K562 (cell line): ENCODE data around the gene RYR1. TPM values are rescaled to one million over a fixed set of nuclear protein-coding genes. Genes with fewer than 3 reads are reported as not detected.

Experiments used
- ADNP ChIP-seq: fragments of 200-800 bp; sonication (Bioruptor generic); IDR thresholded peaks from 2 replicates; pipeline ENCODE4 v1.6.1; 2016; ENCODE audit warnings: missing genetic modification characterization, missing compliant biosample characterization
- CBFA2T2 ChIP-seq: fragments of 450-650 bp; conservative IDR thresholded peaks from 2 replicates; pipeline ENCODE4 v1.6.1; 2017; ENCODE audit warnings: mild to moderate bottlenecking
- CGGBP1 ChIP-seq: fragments of 250-450 bp; sonication (Bioruptor Pico); IDR thresholded peaks from 2 replicates; pipeline ENCODE4 v1.9.0; 2021; ENCODE audit warnings: mild to moderate bottlenecking
- GTF2F1 ChIP-seq: IDR thresholded peaks from 2 replicates; pipeline ENCODE4 v1.6.1; 2011; ENCODE audit warnings: low read depth, low read length, improper control_type of control experiment
- ILK ChIP-seq: fragments of 450-650 bp; IDR thresholded peaks from 2 replicates; pipeline ENCODE4 v1.6.1; 2016; ENCODE audit warnings: missing genetic modification characterization, low read depth, mild to moderate bottlenecking, missing compliant biosample characterization, moderate library complexity, borderline replicate concordance
- JUNB ChIP-seq: fragments of 450-650 bp; formaldehyde crosslinking; conservative IDR thresholded peaks from 2 replicates; pipeline ENCODE4 v1.4.0; 2020; ENCODE audit warnings: mild to moderate bottlenecking
- MECOM ChIP-seq: fragments of 250-450 bp; sonication (Bioruptor Pico); IDR thresholded peaks from 2 replicates; pipeline ENCODE4 v1.8.0; 2022; ENCODE audit warnings: inconsistent platforms
- NFE2 ChIP-seq: IDR thresholded peaks from 2 replicates; pipeline ENCODE4 v1.6.1; 2014; ENCODE audit warnings: antibody characterized with exemption, low read depth
- NRF1 ChIP-seq, 2 experiments: fragments of 450-650 bp; IDR thresholded peaks in 1 of 2; conservative IDR thresholded peaks in 1 of 2; 2 replicates each; pipeline ENCODE4 v1.6.1; 2014; ENCODE audit warnings: mild to moderate bottlenecking in 2 of 2
- RBFOX2 ChIP-seq: fragments of 200-400 bp; formaldehyde crosslinking; IDR thresholded peaks from 2 replicates; pipeline ENCODE4 v1.6.1; 2017; ENCODE audit warnings: low read depth, mild to moderate bottlenecking, low read length, moderate library complexity
- RBM39 ChIP-seq: fragments of 200-400 bp; formaldehyde crosslinking; optimal IDR thresholded peaks from 2 replicates; pipeline ENCODE3; 2018; ENCODE audit warnings: low read depth, low read length
- SMAD4 ChIP-seq: fragments of 250-450 bp; sonication (Bioruptor Pico); conservative IDR thresholded peaks from 2 replicates; pipeline ENCODE4 v1.8.0; 2021; ENCODE audit warnings: inconsistent platforms, mild to moderate bottlenecking, moderate library complexity
- SMARCB1 ChIP-seq: IDR thresholded peaks from 2 replicates; pipeline ENCODE4 v1.6.1; 2011; ENCODE audit warnings: improper control_type of control experiment, low read depth; ENCODE audit not compliant: insufficient read length
- SP1 ChIP-seq: sonication (generic); formaldehyde crosslinking; IDR thresholded peaks from 2 replicates; pipeline ENCODE4 v1.8.1; 2022; ENCODE audit warnings: mild to moderate bottlenecking, missing genetic modification reagents
- SRSF9 ChIP-seq: fragments of 200-400 bp; formaldehyde crosslinking; IDR thresholded peaks from 2 replicates; pipeline ENCODE4 v1.6.1; 2017; ENCODE audit warnings: low read depth, low read length, borderline replicate concordance
- STAT5A ChIP-seq: IDR thresholded peaks from 2 replicates; pipeline ENCODE4 v1.6.1; 2012; ENCODE audit warnings: low read length, inconsistent platforms, borderline replicate concordance
- STAT5B ChIP-seq: fragments of 250-450 bp; sonication (Bioruptor Pico); IDR thresholded peaks from 2 replicates; pipeline ENCODE4 v1.8.0; 2021; ENCODE audit warnings: mild to moderate bottlenecking, inconsistent platforms
- ZC3H8 ChIP-seq: fragments of 450-650 bp; IDR thresholded peaks from 2 replicates; pipeline ENCODE4 v1.6.1; 2017
- ZFX ChIP-seq: sonication (generic); formaldehyde crosslinking; IDR thresholded peaks from 2 replicates; pipeline ENCODE4 v1.8.0; 2022; ENCODE audit warnings: mild to moderate bottlenecking, missing genetic modification reagents, moderate library complexity
- ZNF174 ChIP-seq: fragments of 250-450 bp; sonication (Bioruptor Pico); IDR thresholded peaks from 2 replicates; pipeline ENCODE4 v1.4.0; 2020; ENCODE audit warnings: mild to moderate bottlenecking
- ZNF408 ChIP-seq: fragments of 250-450 bp; sonication (Bioruptor Pico); IDR thresholded peaks from 2 replicates; pipeline ENCODE4 v1.4.0; 2020; ENCODE audit warnings: low read depth, mild to moderate bottlenecking, moderate library complexity
- ZNF445 ChIP-seq: fragments of 250-450 bp; sonication (Bioruptor Pico); IDR thresholded peaks from 2 replicates; pipeline ENCODE4 v1.4.0; 2020; ENCODE audit warnings: low read depth, mild to moderate bottlenecking, moderate library complexity
- ZNF561 ChIP-seq: fragments of 450-650 bp; formaldehyde crosslinking; conservative IDR thresholded peaks from 2 replicates; pipeline ENCODE4 v1.4.0; 2020; ENCODE audit warnings: mild to moderate bottlenecking, moderate library complexity
- ZNF609 ChIP-seq: sonication (generic); formaldehyde crosslinking; IDR thresholded peaks from 2 replicates; pipeline ENCODE4 v1.8.1; 2023; ENCODE audit warnings: missing genetic modification reagents, mild to moderate bottlenecking, borderline replicate concordance
- ZNF644 ChIP-seq: fragments of 200-800 bp; sonication (Bioruptor generic); IDR thresholded peaks from 2 replicates; pipeline ENCODE4 v1.6.1; 2016; ENCODE audit warnings: low read depth, missing genetic modification characterization, missing compliant biosample characterization
- polyA plus RNA-seq, 8 experiments: library from polyadenylated mRNA; depleted of rRNA in 4 of 8; stranded (reverse) in 5 of 8; unstranded in 3 of 8; fragments of >200 nt; fragmentation: Nextera tagmentation in 2 of 8; fragmentation: Illumina TruSeq in 1 of 8; extraction: Ambion mirVana in 2 of 8; extraction: Trizol in 1 of 8; gene quantifications; 2 replicates each; pipeline versions ENCODE4 v1.2.1 to v1.2.3, GENCODE V29; 2011 to 2014; ENCODE audit warnings: inconsistent platforms in 1 of 8, missing spikeins in 1 of 8
- total RNA-seq, 7 experiments: library from RNA; depleted of rRNA in 6 of 7; stranded (reverse); fragments of >200 nt in 6 of 7; fragmentation: Illumina TruSeq in 2 of 7; extraction: Trizol in 2 of 7; gene quantifications; 2 replicates each; pipeline versions ENCODE4 v1.2.1 to v1.2.3, GENCODE V29; 2011 to 2021; ENCODE audit warnings: low replicate concordance in 1 of 7

The RYR1 gene
- total and polyA plus RNA-seq, 9 of the 15 experiments (the other 6 are each of a cell fraction or from before 2014, with no cell fraction given): 0.11 to 7.4 (median 3.7) TPM

GRCh38 chr19:38596057-38596981 is 162.8 kb downstream of the RYR1 start (continued):
- TF ChIP-seq ZNF609 (CRISPR knock-in tag) (no peak), ILK (tag) (no peak), NRF1 (conservative IDR thresholded peaks at IDR 0.05 in 1 of 2, IDR thresholded peaks at IDR 0.05 in 1 of 2) (peak; percentile 52 to 59), JUNB (no peak), SMAD4 (CRISPR knock-in tag) (no peak), ZFX (CRISPR knock-in tag) (peak; percentile 37; the same call in 1 of the 2 replicates), MECOM (CRISPR knock-in tag) (no peak), CBFA2T2 (no peak), CGGBP1 (CRISPR knock-in tag) (no peak), ZNF174 (CRISPR knock-in tag) (no peak), ZNF644 (tag) (no peak), RBM39 (no peak), ZNF561 (no peak), SRSF9 (no peak), SMARCB1 (no peak), ADNP (tag) (no peak), ZC3H8 (no peak), STAT5A (no peak), ZNF445 (no peak), GTF2F1 (no peak), ZNF408 (CRISPR knock-in tag) (no peak), RBFOX2 (peak; percentile 60), NFE2 (no peak), SP1 (CRISPR knock-in tag) (peak; percentile 85), STAT5B (CRISPR knock-in tag) (no peak)
